Measurements from ENCODE around the gene KIF1A. TPM values are rescaled to one million over a fixed set of nuclear protein-coding genes. Genes with fewer than 3 reads are reported as not detected.

KIF1A gene
- total and polyA plus RNA-seq, 2 donors (not counting 3 experiments of a cell fraction or from before 2014, with no cell fraction given), result 0.11 to 0.64 TPM

GRCh38 chr2:240811346-240812300 is 8.4 kb downstream of the KIF1A start:
- H3K4me2 ChIP-seq (ENCODE audit: insufficient read depth, low read length), result no peak overlapping the region
- dilution Hi-C loops (cut with MboI; ENCODE audit: extremely low pct_ligation_motif_present, low sequenced_read_pairs) (no loop called here), intact Hi-C loops (cut with micrococcal nuclease) (no loop called here)
- H3K4me1 ChIP-seq (ENCODE audit: control insufficient read depth, extremely low read depth, insufficient read depth, low read length), result no peaks in the 10 kb centered on the region
- no peaks in the 10 kb centered on the region for H3K9me3 ChIP-seq (replicated peaks; ENCODE audit: control insufficient read depth, insufficient read depth, low read length)
- POLR2A ChIA-PET, result no interaction called here
- H4K20me1 ChIP-seq (replicated peaks; ENCODE audit: control insufficient read depth, extremely low read depth, insufficient read depth, low read length), result no peaks in the 10 kb centered on the region
- H2AFZ ChIP-seq (ENCODE audit: low read depth, low read length), result no peak overlapping the region
- FAIRE-seq (no peak), DNase-seq (ENCODE audit: low read depth, low spot score) (no peak)
- CTCF ChIA-PET, result interaction anchor here (1.2 kb wide), 1 partner anchor 16 kb away, joined by 3 read pairs; no protein-coding TSS in a partner anchor
- no peaks in the 10 kb centered on the region for H3K36me3 ChIP-seq (ENCODE audit: control insufficient read depth in 2 of 2, extremely low read depth in 1 of 2, insufficient read depth in 2 of 2, low read length in 2 of 2)
- TF ChIP-seq POLR2A (IDR thresholded peaks at IDR 0.05; ENCODE audit: low read depth, low read length) (no peak), EZH2 (IDR thresholded peaks at IDR 0.05; ENCODE audit: borderline replicate concordance, low read depth, low read length, severe bottlenecking) (no peak), MYC (IDR thresholded peaks at IDR 0.05; ENCODE audit: low read depth, low read length) (no peak)
- no peaks in the 10 kb centered on the region for H3K27me3 ChIP-seq (ENCODE audit: control insufficient read depth in 2 of 2, insufficient read depth in 2 of 2, low read length in 2 of 2)
- no peaks in the 10 kb centered on the region for H3K79me2 ChIP-seq (ENCODE audit: control insufficient read depth, insufficient read depth, low read length)
- no peak overlapping the region for H3K27ac ChIP-seq (ENCODE audit: insufficient read depth, low read depth, low read length)
- no peak overlapping the region for H3K4me3 ChIP-seq (replicated peaks in 1 of 3; ENCODE audit: insufficient read depth in 1 of 3, low read depth in 1 of 3, low read length in 3 of 3)
- H3K9me1 ChIP-seq (replicated peaks; ENCODE audit: control insufficient read depth, extremely low read depth, insufficient read depth, low read length), result no peaks in the 10 kb centered on the region
- H3K9ac ChIP-seq (replicated peaks; ENCODE audit: extremely low read depth, insufficient read depth, low read length), result no peak overlapping the region
- no TSS peak for BruUV-seq (replicated peaks)

DNA sequence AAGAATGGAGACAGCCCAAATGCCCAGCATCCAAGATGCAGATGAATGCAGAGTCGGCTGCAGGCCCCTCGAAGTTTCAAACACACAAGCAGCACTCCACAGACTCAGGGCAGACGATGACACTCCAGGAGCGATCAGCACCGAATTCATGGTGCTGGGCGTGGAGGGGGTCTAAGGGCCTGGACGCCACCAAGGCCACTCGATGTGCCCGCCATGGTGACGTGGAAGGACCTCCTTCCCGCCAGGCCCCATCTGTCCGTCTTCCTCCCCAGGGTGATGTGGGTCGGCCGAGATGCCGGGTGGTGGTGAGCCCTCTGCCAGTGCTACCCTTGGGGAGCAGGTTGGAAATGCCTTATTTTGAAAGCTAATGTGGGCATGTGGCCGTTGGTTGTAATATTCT is 9.4 kb downstream of the KIF1A start:
- FAIRE-seq, result no peak
- Histone ChIP-seq H3K9me1 (replicated peaks; ENCODE audit: control insufficient read depth, extremely low read depth, insufficient read depth, low read length) (no peaks in the 10 kb centered on the region), H3K27ac (ENCODE audit: insufficient read depth, low read depth, low read length) (no peak overlapping the region), H4K20me1 (replicated peaks; ENCODE audit: control insufficient read depth, extremely low read depth, insufficient read depth, low read length) (no peaks in the 10 kb centered on the region), H3K36me3 (ENCODE audit: control insufficient read depth in 2 of 2, extremely low read depth in 1 of 2, insufficient read depth in 2 of 2, low read length in 2 of 2) (no peaks in the 10 kb centered on the region), H2AFZ (ENCODE audit: low read depth, low read length) (no peak overlapping the region), H3K4me2 (ENCODE audit: insufficient read depth, low read length) (no peak overlapping the region), H3K4me1 (ENCODE audit: control insufficient read depth, extremely low read depth, insufficient read depth, low read length) (no peaks in the 10 kb centered on the region), H3K27me3 (ENCODE audit: control insufficient read depth in 2 of 2, insufficient read depth in 2 of 2, low read length in 2 of 2) (peaks cover 0 to 2% of the 10 kb centered on the region in 2 experiments), H3K79me2 (ENCODE audit: control insufficient read depth, insufficient read depth, low read length) (no peaks in the 10 kb centered on the region), H3K9me3 (replicated peaks; ENCODE audit: control insufficient read depth, insufficient read depth, low read length) (no peaks in the 10 kb centered on the region), H3K4me3 (replicated peaks in 1 of 3; ENCODE audit: insufficient read depth in 1 of 3, low read depth in 1 of 3, low read length in 3 of 3) (no peak overlapping the region), H3K9ac (replicated peaks; ENCODE audit: extremely low read depth, insufficient read depth, low read length) (no peak overlapping the region)
- BruUV-seq (replicated peaks), result no TSS peak
- POLR2A ChIA-PET, result no interaction called here
- CTCF ChIA-PET, result interaction anchor here (1.0 to 1.7 kb wide), 4 partner anchors 11 to 30 kb away, joined by 3 to 9 read pairs (median 3); no protein-coding TSS in a partner anchor
- dilution Hi-C loops (cut with MboI; ENCODE audit: extremely low pct_ligation_motif_present, low sequenced_read_pairs) (no loop called here), intact Hi-C loops (cut with micrococcal nuclease) (no loop called here)
- no peak for DNase-seq (ENCODE audit: low read depth, low spot score)
- TF ChIP-seq MAX (IDR thresholded peaks at IDR 0.05; ENCODE audit: insufficient read depth, insufficient read length) (no peak), FOS (IDR thresholded peaks at IDR 0.05; ENCODE audit: borderline replicate concordance, insufficient read depth, low read length) (no peak), POLR2AphosphoS5 (IDR thresholded peaks at IDR 0.05; ENCODE audit: insufficient read depth, low read depth, low read length) (no peak), MYC (IDR thresholded peaks at IDR 0.05; ENCODE audit: low read depth, low read length) (no peak), POLR2A (IDR thresholded peaks at IDR 0.05; ENCODE audit: low read depth, low read length) (no peak), GATA2 (IDR thresholded peaks at IDR 0.05; ENCODE audit: insufficient read depth, insufficient read length, low read depth, low read length) (no peak), EZH2 (IDR thresholded peaks at IDR 0.05; ENCODE audit: borderline replicate concordance, low read depth, low read length, severe bottlenecking) (no peak), CTCF (IDR thresholded peaks at IDR 0.05; ENCODE audit: extremely low read depth in 1 of 2, insufficient read depth in 1 of 2, low read depth in 1 of 2, low read length in 2 of 2) (no peak), JUN (IDR thresholded peaks at IDR 0.05; ENCODE audit: borderline replicate concordance, insufficient read depth, insufficient read length, low read depth) (no peak)

Data from endothelial cell of umbilical vein (primary cell).